Measurements from ENCODE around the gene ATP5PD.

GRCh38 chr17:75012096-75012345, 34.7 kb downstream of the ATP5PD start:
- TF ChIP-seq POLR2A (IDR thresholded peaks at IDR 0.05; ENCODE audit: low read depth, low read length) (no peak), POLR2AphosphoS5 (IDR thresholded peaks at IDR 0.05; ENCODE audit: low read depth, low read length) (no peak)

Measured in GM12892 (cell line).